Upper lobe of right lung (tissue), 1 donor: Measurements from ENCODE around the gene ARHGEF2. TPM values are rescaled to one million over a fixed set of nuclear protein-coding genes. Genes with fewer than 3 reads are reported as not detected.

Experiments used
- ATAC-seq: fragments of 200-7000 bp; cut with Tn5 transposase; one replicate; pipeline ENCODE4 v1.9.1; 2020; ENCODE audit warnings: mild to moderate bottlenecking, moderate library complexity
- DNase-seq: peaks from one replicate; pipeline ENCODE4 v3.0.0-alpha.2; 2020
- H3K27ac ChIP-seq: fragments of 200-600 bp; one replicate; pipeline ENCODE4 v1.8.0; 2022
- H3K27me3 ChIP-seq: fragments of 200-600 bp; one replicate; pipeline ENCODE4 v1.8.0; 2022; ENCODE audit warnings: mild to moderate bottlenecking
- H3K36me3 ChIP-seq: fragments of 200-600 bp; one replicate; pipeline ENCODE4 v1.8.0; 2022
- H3K4me1 ChIP-seq: fragments of 200-600 bp; one replicate; pipeline ENCODE4 v1.8.0; 2022
- H3K4me3 ChIP-seq: fragments of 200-600 bp; one replicate; pipeline ENCODE4 v1.8.0; 2022; ENCODE audit warnings: mild to moderate bottlenecking
- H3K9me3 ChIP-seq: fragments of 200-600 bp; one replicate; pipeline ENCODE4 v1.8.0; 2022
- intact Hi-C: fragments of 100-400 bp; cut with DNase I; formaldehyde crosslinking; loops from one replicate; pipeline ENCODE4 v1.11.0; 2022
- total RNA-seq: library from RNA; stranded (reverse); fragmentation: NEBNext Ultra II Directional; extraction: Animal tissue kit (Norgen Biotek cat#: 25700); gene quantifications from one replicate; pipeline ENCODE4 v1.2.1, GENCODE V29; 2021
- TF ChIP-seq, protein P1 (sequence below): fragments of 200-600 bp; IDR thresholded peaks from one replicate; pipeline ENCODE4 v1.8.0; 2022; ENCODE audit warnings: antibody characterized with exemption
- donor health status: DM: no; HTN: yes; CAD: no; lungs with severe emphysema.

The ARHGEF2 gene
- total RNA-seq, 1 donor from 2014 or later = 220 TPM

DNA sequence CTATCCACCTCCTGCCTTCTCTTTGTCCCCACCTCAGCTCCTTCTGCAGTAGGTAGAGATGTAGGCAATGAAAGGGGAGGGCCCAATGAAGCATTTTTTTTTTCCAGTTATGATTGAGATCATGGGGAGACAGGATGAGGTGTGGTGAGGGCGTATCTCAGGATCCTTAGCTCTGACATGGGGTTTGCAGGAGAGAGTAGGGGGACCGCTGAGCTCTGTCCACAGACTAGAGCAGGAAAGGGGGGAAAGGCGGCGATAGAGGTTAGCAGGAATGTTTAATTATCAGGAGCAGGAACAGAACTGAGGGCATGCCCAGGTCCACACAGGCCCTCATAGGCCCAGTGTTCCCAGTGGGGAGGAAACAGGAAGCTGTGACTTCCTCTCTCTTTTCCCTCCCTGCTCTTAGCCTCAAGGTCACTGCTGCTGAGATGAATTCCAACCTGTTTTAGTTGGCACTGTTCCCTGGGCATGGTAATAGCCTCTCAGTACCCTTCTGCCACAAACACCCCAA is 37.8 kb downstream of the ARHGEF2 start:
- peak overlapping the region; percentile 12 for H3K4me3 ChIP-seq
- no peaks in the 10 kb centered on the region for H3K27me3 ChIP-seq
- intact Hi-C loops = loop anchor here (5.0 kb wide), 1 partner anchor 47 kb away; no protein-coding TSS in a partner anchor
- peak overlapping the region; percentile 89 for H3K27ac ChIP-seq
- peak; percentile 84 for ATAC-seq
- TF ChIP-seq, protein P1, sequence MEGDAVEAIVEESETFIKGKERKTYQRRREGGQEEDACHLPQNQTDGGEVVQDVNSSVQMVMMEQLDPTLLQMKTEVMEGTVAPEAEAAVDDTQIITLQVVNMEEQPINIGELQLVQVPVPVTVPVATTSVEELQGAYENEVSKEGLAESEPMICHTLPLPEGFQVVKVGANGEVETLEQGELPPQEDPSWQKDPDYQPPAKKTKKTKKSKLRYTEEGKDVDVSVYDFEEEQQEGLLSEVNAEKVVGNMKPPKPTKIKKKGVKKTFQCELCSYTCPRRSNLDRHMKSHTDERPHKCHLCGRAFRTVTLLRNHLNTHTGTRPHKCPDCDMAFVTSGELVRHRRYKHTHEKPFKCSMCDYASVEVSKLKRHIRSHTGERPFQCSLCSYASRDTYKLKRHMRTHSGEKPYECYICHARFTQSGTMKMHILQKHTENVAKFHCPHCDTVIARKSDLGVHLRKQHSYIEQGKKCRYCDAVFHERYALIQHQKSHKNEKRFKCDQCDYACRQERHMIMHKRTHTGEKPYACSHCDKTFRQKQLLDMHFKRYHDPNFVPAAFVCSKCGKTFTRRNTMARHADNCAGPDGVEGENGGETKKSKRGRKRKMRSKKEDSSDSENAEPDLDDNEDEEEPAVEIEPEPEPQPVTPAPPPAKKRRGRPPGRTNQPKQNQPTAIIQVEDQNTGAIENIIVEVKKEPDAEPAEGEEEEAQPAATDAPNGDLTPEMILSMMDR = no peak
- DNase-seq = no peak
- H3K36me3 ChIP-seq = no peaks in the 10 kb centered on the region
- no peaks in the 10 kb centered on the region for H3K9me3 ChIP-seq
- H3K4me1 ChIP-seq = peaks cover 65% of the 10 kb centered on the region

DNA sequence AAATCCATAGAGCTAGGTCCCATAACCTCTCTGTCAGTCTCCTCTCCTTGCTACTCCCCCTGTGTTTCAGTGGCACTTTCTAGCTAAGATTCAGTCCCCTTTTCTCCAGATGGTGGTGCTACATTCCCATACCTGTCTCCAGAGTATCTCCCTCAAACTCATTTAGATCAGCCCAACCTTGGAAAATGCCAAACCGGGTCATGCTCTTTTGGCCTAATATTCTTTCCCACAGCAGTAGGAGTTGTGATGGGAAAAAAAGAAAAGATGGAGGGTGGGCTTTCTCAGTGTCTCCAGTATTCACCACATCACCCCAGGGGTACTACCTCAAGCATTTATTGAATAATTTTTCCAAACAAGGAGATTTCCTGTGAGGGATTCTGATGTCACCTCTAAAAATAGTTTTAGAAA is 40.1 kb downstream of the ARHGEF2 start:
- Histone ChIP-seq H3K4me1 (peaks cover 60% of the 10 kb centered on the region), H3K27ac (no peak overlapping the region), H3K9me3 (no peaks in the 10 kb centered on the region), H3K27me3 (no peaks in the 10 kb centered on the region), H3K4me3 (no peak overlapping the region), H3K36me3 (peaks cover 3% of the 10 kb centered on the region)
- DNase-seq (no peak), ATAC-seq (peak; percentile 21)
- intact Hi-C loops = no loop called here
- TF ChIP-seq, protein P1 = peak; percentile 64

DNA sequence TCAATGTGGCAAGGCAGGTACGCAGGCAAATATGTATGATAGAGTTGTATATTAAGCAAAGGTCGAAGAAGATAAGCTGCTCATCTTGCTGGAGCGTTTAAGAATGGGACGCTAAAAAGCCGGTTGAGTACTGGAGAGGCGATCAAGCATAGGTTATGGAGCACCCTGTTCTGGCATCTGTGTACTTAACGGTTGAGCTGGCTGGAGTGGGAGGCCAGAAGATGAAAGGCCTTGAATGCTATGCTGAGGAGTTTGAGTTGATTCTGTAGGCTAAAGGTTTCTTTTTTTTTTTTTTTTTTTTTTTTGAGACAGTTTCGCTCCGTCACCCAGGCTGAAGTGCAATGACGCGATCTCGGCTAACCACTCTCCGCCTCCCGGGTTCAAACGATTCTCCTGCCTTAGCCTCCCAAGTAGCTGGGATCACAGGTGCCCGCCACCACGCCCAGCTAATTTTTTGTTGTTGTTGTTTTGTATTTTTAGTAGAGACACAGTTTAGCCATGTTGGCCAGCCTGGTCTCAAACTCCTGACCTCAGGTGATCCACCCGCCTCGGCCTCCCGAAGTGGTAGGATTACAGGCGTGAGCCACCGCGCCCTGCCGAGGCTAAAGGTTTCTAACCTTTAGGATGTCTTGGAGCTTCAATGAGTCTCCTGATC is 43.3 kb downstream of the ARHGEF2 start:
- Histone ChIP-seq H3K27me3 (no peaks in the 10 kb centered on the region), H3K4me1 (peaks cover 61% of the 10 kb centered on the region), H3K27ac (peak overlapping the region; percentile 94), H3K36me3 (peaks cover 34% of the 10 kb centered on the region), H3K4me3 (peak overlapping the region; percentile 91), H3K9me3 (no peaks in the 10 kb centered on the region)
- DNase-seq (no peak), ATAC-seq (peak; percentile 7)
- TF ChIP-seq, protein P1 = no peak
- intact Hi-C loops = no loop called here

DNA sequence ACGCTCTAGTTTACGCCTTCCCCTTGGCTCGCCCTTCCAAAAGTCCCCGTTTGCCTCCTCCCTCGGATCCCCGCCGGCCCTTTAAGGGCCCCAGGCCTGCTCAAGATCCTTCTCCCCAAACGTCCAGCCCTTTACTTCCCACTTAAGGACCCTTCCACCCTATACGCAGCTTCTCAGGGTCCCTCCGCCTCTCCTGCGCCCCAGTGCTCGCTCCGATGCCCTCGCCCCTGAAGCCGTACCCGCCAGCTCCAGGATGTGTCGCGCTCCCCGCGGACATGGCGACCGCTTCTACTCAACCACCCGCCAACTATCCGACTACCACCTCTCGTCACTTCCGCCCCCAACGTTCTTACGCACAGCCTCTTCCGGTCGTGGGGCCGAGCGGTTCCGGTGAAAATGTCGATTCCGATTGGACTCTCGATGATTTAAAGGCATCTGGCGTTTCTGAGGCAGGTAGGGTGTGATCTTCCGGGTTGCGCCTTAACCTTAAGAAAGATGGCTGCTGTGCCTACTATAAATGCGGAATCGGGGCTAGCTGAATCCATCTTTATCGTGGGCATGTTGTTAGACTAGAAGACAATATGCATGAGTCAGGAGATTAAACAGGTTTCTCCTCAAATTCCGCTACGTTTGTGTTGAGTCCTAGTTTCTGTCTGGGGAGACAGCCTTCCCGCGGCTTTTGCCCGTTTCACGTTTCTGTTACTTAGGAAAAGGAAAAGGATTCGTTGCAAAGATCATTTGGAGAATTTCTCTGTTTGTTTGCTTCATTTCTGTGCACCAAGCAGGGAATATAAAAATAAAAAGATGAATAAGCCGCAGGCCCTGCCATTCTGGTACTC is 44.0 kb downstream of the ARHGEF2 start, which contains the start of gene KHDC4:
TSS of gene KHDC4 (minus strand) at position 317 of the 839 bp plus-strand sequence. CDS start at position 277, 40 bp downstream.
- TF ChIP-seq, protein P1 = peak; percentile 18
- ATAC-seq = peak; percentile 98
- intact Hi-C loops = no loop called here
- no peaks in the 10 kb centered on the region for H3K27me3 ChIP-seq
- peak; percentile 96 for DNase-seq
- peaks cover 54% of the 10 kb centered on the region for H3K4me1 ChIP-seq
- H3K36me3 ChIP-seq = peaks cover 41% of the 10 kb centered on the region
- no peaks in the 10 kb centered on the region for H3K9me3 ChIP-seq
- H3K4me3 ChIP-seq = peak within 1 kb of the TSS; percentile 91
- peak within 1 kb of the TSS; percentile 94 for H3K27ac ChIP-seq

DNA sequence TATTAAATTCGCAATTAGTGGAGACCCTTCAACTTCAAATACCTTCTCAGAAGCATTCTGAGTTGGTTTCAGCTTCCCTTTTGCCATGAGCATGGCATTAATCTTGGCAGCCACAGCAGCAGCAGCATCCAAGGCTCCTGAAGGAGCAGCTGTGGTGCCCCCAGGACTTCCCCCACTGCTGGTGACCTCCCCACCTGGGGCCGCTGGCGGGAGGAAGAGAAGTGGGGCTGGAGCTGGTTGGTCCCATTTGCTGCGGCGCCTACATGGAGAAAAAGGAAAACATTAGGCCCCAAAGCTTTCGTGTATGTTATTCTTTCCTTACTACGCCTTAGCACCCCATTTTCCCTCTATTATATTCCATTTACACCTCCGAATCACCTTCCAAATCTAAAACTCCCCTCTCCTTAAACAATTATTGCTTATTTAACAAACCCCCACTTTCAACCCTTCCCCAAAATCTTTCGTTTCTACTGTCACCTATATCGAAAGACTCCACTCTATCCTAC is 44.7 kb downstream of the ARHGEF2 start:
- Histone ChIP-seq H3K9me3 (no peaks in the 10 kb centered on the region), H3K27me3 (no peaks in the 10 kb centered on the region), H3K4me1 (peaks cover 48% of the 10 kb centered on the region), H3K4me3 (peak overlapping the region; percentile 91), H3K27ac (peak overlapping the region; percentile 94), H3K36me3 (peaks cover 48% of the 10 kb centered on the region)
- intact Hi-C loops = no loop called here
- TF ChIP-seq, protein P1 = no peak
- DNase-seq (no peak), ATAC-seq (no peak)
